Measurements from ENCODE around the gene PTGS1. TPM values are rescaled to one million over a fixed set of nuclear protein-coding genes. Genes with fewer than 3 reads are reported as not detected.
A peak's percentile ranks its signal among the peaks of the same experiment; 100 is the strongest.

The PTGS1 gene
- total RNA-seq, 4 donors from 2014 or later: 72.2 to 119 (median 84.1) TPM

- Histone ChIP-seq H3K9me3 (no peaks in the 10 kb centered on the region), H3K4me3 (no peak overlapping the region), H3K36me3 (no peaks in the 10 kb centered on the region), H3K27ac (replicated peaks in 1 of 4) (no peak overlapping the region), H3K27me3 (no peaks in the 10 kb centered on the region), H3K4me1 (peaks cover 0 to 11% (median 5%) of the 10 kb centered on the region in 4 donors)
- TF ChIP-seq EP300 (IDR thresholded peaks at IDR 0.05) (no peak), CTCF (IDR thresholded peaks at IDR 0.05) (no peak), POLR2AphosphoS5 (IDR thresholded peaks at IDR 0.05) (no peak), POLR2A (IDR thresholded peaks at IDR 0.05; ENCODE audit: low read depth) (no peak)
- 68% methylated on average over 4 of the region's 4 CpGs for WGBS
- no peak for DNase-seq (ENCODE audit: extremely low spot score)
- intact Hi-C loops (cut with DNase I): no loop called here
Measured at GRCh38 chr9:122337556-122337929, 33.3 kb upstream of the PTGS1 start.

GRCh38 chr9:122338536-122338935 lies 32.3 kb upstream of the PTGS1 start:
- 88% methylated on average over 4 of the region's 6 CpGs for whole genome bisulfite sequencing
- Histone ChIP-seq H3K36me3 (no peaks in the 10 kb centered on the region), H3K4me3 (no peak overlapping the region), H3K4me1 (peaks cover 0 to 11% (median 5%) of the 10 kb centered on the region in 4 donors), H3K9me3 (no peaks in the 10 kb centered on the region), H3K27ac (replicated peaks in 1 of 4) (no peak overlapping the region), H3K27me3 (no peaks in the 10 kb centered on the region)
- no peak for TF ChIP-seq EP300 (IDR thresholded peaks at IDR 0.05)
- no peak for TF ChIP-seq POLR2AphosphoS5 (IDR thresholded peaks at IDR 0.05)
- no peak for TF ChIP-seq CTCF (IDR thresholded peaks at IDR 0.05)
- no peak for TF ChIP-seq POLR2A (IDR thresholded peaks at IDR 0.05; ENCODE audit: low read depth)
- intact Hi-C loops (cut with DNase I): no loop called here
- DNase-seq (ENCODE audit: extremely low spot score): no peak

- 83% methylated on average over 2 of the region's 3 CpGs for WGBS
- no peaks in the 10 kb centered on the region for H3K9me3 ChIP-seq
- H3K36me3 ChIP-seq: no peaks in the 10 kb centered on the region
- H3K27ac ChIP-seq (replicated peaks in 1 of 4): no peak overlapping the region
- H3K4me1 ChIP-seq: peaks cover 0 to 11% (median 5%) of the 10 kb centered on the region in 4 donors
- H3K27me3 ChIP-seq: no peaks in the 10 kb centered on the region
- DNase-seq (ENCODE audit: extremely low spot score): no peak
- intact Hi-C loops (cut with DNase I): no loop called here
- no peak for TF ChIP-seq CTCF (IDR thresholded peaks at IDR 0.05)
- no peak for TF ChIP-seq POLR2AphosphoS5 (IDR thresholded peaks at IDR 0.05)
- no peak overlapping the region for H3K4me3 ChIP-seq
Measured at GRCh38 chr9:122338994-122339393, 31.8 kb upstream of the PTGS1 start.

- Histone ChIP-seq H3K27me3 (no peaks in the 10 kb centered on the region), H3K9me3 (no peaks in the 10 kb centered on the region), H3K27ac (replicated peaks in 1 of 4) (no peak overlapping the region), H3K36me3 (no peaks in the 10 kb centered on the region), H3K4me1 (peaks cover 0 to 11% (median 5%) of the 10 kb centered on the region in 4 donors), H3K4me3 (no peak overlapping the region)
- intact Hi-C loops (cut with DNase I): no loop called here
- DNase-seq (ENCODE audit: extremely low spot score): no peak
- TF ChIP-seq POLR2A (IDR thresholded peaks at IDR 0.05; ENCODE audit: low read depth) (no peak), POLR2AphosphoS5 (IDR thresholded peaks at IDR 0.05) (no peak), CTCF (IDR thresholded peaks at IDR 0.05) (no peak), EP300 (IDR thresholded peaks at IDR 0.05) (no peak)
- 87% methylated on average over 5 of the region's 5 CpGs for WGBS
Measured at GRCh38 chr9:122339579-122339978, 31.2 kb upstream of the PTGS1 start.

- intact Hi-C loops (cut with DNase I): no loop called here
- 77% methylated on average over 6 of the region's 6 CpGs for WGBS
- no peak for TF ChIP-seq CTCF (IDR thresholded peaks at IDR 0.05)
- no peak for TF ChIP-seq POLR2A (IDR thresholded peaks at IDR 0.05; ENCODE audit: low read depth)
- TF ChIP-seq POLR2AphosphoS5 (IDR thresholded peaks at IDR 0.05): no peak
- TF ChIP-seq EP300 (IDR thresholded peaks at IDR 0.05): no peak
Measured at GRCh38 chr9:122340161-122340560, 30.7 kb upstream of the PTGS1 start.

More at GRCh38 chr9:122340161-122340560, 30.7 kb upstream of the PTGS1 start:
- no peaks in the 10 kb centered on the region for H3K9me3 ChIP-seq
- peak overlapping the region in 1 of 4 donors; percentile 18 for H3K27ac ChIP-seq (replicated peaks in 1 of 4)
- no peak overlapping the region for H3K4me3 ChIP-seq
- H3K27me3 ChIP-seq: no peaks in the 10 kb centered on the region
- H3K36me3 ChIP-seq: no peaks in the 10 kb centered on the region
- peaks cover 0 to 11% (median 5%) of the 10 kb centered on the region in 4 donors for H3K4me1 ChIP-seq
- DNase-seq (ENCODE audit: extremely low spot score): no peak
